K562 (cell line): ENCODE results near the gene SRP72. TPM values are rescaled to one million over a fixed set of nuclear protein-coding genes. Genes with fewer than 3 reads are reported as not detected.

Experiments used
- IRF2 ChIP-seq: sonication (generic); formaldehyde crosslinking; IDR thresholded peaks from 2 replicates; pipeline ENCODE4 v1.8.1; 2022; ENCODE audit warnings: mild to moderate bottlenecking, missing genetic modification reagents
- NBN ChIP-seq: fragments of 450-650 bp; IDR thresholded peaks from 2 replicates; pipeline ENCODE4 v1.6.1; 2016; ENCODE audit warnings: low read depth, mild to moderate bottlenecking
- NCOA2 ChIP-seq, 2 experiments: fragments of 450-650 bp; IDR thresholded peaks; 2 replicates each; pipeline ENCODE4 v1.6.1; 2018; ENCODE audit warnings: mild to moderate bottlenecking in 2 of 2, moderate library complexity in 1 of 2; ENCODE audit not compliant: partially characterized antibody in 2 of 2
- NFYB ChIP-seq: IDR thresholded peaks from 2 replicates; pipeline ENCODE4 v1.6.1; 2011; ENCODE audit warnings: mild to moderate bottlenecking, moderate library complexity; ENCODE audit not compliant: insufficient read length; ENCODE audit errors: extremely low read depth
- NONO ChIP-seq, 2 experiments: fragments of 200-400 bp in 1 of 2; fragments of 450-650 bp in 1 of 2; formaldehyde crosslinking in 1 of 2; IDR thresholded peaks; 2 replicates each; pipeline ENCODE4 v1.6.1; 2017; ENCODE audit warnings: low read depth in 2 of 2, mild to moderate bottlenecking in 2 of 2, moderate library complexity in 2 of 2, low read length in 1 of 2
- SMC3 ChIP-seq: conservative IDR thresholded peaks from 2 replicates; pipeline ENCODE4 v1.6.1; 2011; ENCODE audit warnings: low read depth, low read length, improper control_type of control experiment; ENCODE audit not compliant: insufficient read depth
- ZNF121 ChIP-seq: sonication (generic); formaldehyde crosslinking; conservative IDR thresholded peaks from 2 replicates; pipeline ENCODE4 v1.8.0; 2022; ENCODE audit warnings: missing genetic modification reagents
- polyA plus RNA-seq, 8 experiments: library from polyadenylated mRNA; depleted of rRNA in 4 of 8; stranded (reverse) in 5 of 8; unstranded in 3 of 8; fragments of >200 nt; fragmentation: Nextera tagmentation in 2 of 8; fragmentation: Illumina TruSeq in 1 of 8; extraction: Ambion mirVana in 2 of 8; extraction: Trizol in 1 of 8; gene quantifications; 2 replicates each; pipeline versions ENCODE4 v1.2.1 to v1.2.3, GENCODE V29; 2011 to 2014; ENCODE audit warnings: inconsistent platforms in 1 of 8, missing spikeins in 1 of 8
- total RNA-seq, 7 experiments: library from RNA; depleted of rRNA in 6 of 7; stranded (reverse); fragments of >200 nt in 6 of 7; fragmentation: Illumina TruSeq in 2 of 7; extraction: Trizol in 2 of 7; gene quantifications; 2 replicates each; pipeline versions ENCODE4 v1.2.1 to v1.2.3, GENCODE V29; 2011 to 2021; ENCODE audit warnings: low replicate concordance in 1 of 7
- TF ChIP-seq, protein P1 (sequence below), 2 experiments: fragments of 450-650 bp; formaldehyde crosslinking in 1 of 2; IDR thresholded peaks; 2 replicates each; pipeline versions ENCODE4 v1.4.0 to v1.6.1; 2014 to 2020; ENCODE audit warnings: mild to moderate bottlenecking in 2 of 2, borderline replicate concordance in 1 of 2, low read depth in 1 of 2
- TF ChIP-seq, protein P2 (sequence below): IDR thresholded peaks from 3 replicates; pipeline ENCODE4 v1.6.1; 2011; ENCODE audit warnings: borderline replicate concordance, mild to moderate bottlenecking, moderate library complexity; ENCODE audit not compliant: insufficient read length; ENCODE audit errors: extremely low read depth
- TF ChIP-seq, protein P3 (sequence below): fragments of 450-650 bp; formaldehyde crosslinking; conservative IDR thresholded peaks from 2 replicates; pipeline ENCODE4 v1.4.0; 2022; ENCODE audit warnings: mild to moderate bottlenecking, missing genetic modification characterization
- TF ChIP-seq, protein P4 (sequence below): fragments of 450-650 bp; IDR thresholded peaks from 2 replicates; pipeline ENCODE4 v1.6.1; 2018; ENCODE audit warnings: mild to moderate bottlenecking, low read depth; ENCODE audit not compliant: partially characterized antibody

SRP72 gene
- total and polyA plus RNA-seq, 9 of the 15 experiments (the other 6 are each of a cell fraction or from before 2014, with no cell fraction given): 124 to 341 (median 202) TPM

DNA sequence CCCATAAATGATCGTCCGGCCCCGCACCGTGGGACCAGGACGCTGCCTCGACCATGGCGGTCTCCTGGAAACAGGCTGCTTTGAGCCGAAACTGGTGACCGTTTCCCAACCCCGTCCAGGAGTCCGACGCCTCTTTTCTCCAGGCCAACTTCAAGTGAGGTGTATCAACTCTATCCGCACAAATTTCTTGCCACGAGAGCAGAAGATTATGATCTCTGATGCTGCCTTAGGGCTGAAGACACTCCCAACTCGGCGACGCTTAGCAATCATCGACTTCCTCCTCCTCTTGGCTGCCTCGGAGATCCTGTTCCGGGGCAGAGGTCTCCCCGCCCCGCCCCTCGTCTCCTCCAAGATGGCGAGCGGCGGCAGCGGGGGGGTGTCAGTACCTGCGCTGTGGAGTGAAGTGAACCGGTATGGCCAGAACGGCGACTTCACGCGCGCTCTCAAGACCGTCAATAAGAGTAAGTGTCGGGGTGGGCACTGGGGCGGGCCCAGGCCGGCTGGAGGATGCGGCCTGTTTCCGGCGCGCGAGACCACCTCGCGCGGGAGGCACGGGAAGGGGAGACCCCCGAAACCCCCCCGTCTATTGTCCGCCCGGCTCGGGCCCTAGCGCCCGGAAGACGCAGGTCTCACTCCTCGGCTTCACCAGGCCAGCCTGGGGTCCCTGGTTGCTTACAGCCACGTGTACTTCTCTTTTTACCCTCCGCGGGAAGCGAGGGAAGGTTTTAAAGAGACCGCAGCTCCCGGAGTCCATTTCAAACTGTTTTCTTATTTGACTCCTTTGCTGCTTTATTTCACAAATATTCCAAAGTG, at the start of gene SRP72 (continued):
- TF ChIP-seq, protein P1, sequence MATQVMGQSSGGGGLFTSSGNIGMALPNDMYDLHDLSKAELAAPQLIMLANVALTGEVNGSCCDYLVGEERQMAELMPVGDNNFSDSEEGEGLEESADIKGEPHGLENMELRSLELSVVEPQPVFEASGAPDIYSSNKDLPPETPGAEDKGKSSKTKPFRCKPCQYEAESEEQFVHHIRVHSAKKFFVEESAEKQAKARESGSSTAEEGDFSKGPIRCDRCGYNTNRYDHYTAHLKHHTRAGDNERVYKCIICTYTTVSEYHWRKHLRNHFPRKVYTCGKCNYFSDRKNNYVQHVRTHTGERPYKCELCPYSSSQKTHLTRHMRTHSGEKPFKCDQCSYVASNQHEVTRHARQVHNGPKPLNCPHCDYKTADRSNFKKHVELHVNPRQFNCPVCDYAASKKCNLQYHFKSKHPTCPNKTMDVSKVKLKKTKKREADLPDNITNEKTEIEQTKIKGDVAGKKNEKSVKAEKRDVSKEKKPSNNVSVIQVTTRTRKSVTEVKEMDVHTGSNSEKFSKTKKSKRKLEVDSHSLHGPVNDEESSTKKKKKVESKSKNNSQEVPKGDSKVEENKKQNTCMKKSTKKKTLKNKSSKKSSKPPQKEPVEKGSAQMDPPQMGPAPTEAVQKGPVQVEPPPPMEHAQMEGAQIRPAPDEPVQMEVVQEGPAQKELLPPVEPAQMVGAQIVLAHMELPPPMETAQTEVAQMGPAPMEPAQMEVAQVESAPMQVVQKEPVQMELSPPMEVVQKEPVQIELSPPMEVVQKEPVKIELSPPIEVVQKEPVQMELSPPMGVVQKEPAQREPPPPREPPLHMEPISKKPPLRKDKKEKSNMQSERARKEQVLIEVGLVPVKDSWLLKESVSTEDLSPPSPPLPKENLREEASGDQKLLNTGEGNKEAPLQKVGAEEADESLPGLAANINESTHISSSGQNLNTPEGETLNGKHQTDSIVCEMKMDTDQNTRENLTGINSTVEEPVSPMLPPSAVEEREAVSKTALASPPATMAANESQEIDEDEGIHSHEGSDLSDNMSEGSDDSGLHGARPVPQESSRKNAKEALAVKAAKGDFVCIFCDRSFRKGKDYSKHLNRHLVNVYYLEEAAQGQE (IDR thresholded peaks at IDR 0.05; ENCODE audit: borderline replicate concordance): no peak
- TF ChIP-seq, protein P1 (CRISPR knock-in tag; IDR thresholded peaks at IDR 0.05; ENCODE audit: low read depth): 0 out of 2 replicates have a peak, but pooled peaks have one; percentile 18
- TF ChIP-seq SMC3 (no peak), NFYB (no peak), IRF2 (no peak), NBN (peak; percentile 49; the same call in 1 of the 2 replicates), NCOA2 (IDR thresholded peaks at IDR 0.05; ENCODE audit: partially characterized antibody in 2 of 2) (no peak), NONO (IDR thresholded peaks at IDR 0.05; ENCODE audit: low read depth in 2 of 2, low read length in 1 of 2) (no peak), ZNF121 (CRISPR knock-in tag) (no peak)
- TF ChIP-seq, protein P2, sequence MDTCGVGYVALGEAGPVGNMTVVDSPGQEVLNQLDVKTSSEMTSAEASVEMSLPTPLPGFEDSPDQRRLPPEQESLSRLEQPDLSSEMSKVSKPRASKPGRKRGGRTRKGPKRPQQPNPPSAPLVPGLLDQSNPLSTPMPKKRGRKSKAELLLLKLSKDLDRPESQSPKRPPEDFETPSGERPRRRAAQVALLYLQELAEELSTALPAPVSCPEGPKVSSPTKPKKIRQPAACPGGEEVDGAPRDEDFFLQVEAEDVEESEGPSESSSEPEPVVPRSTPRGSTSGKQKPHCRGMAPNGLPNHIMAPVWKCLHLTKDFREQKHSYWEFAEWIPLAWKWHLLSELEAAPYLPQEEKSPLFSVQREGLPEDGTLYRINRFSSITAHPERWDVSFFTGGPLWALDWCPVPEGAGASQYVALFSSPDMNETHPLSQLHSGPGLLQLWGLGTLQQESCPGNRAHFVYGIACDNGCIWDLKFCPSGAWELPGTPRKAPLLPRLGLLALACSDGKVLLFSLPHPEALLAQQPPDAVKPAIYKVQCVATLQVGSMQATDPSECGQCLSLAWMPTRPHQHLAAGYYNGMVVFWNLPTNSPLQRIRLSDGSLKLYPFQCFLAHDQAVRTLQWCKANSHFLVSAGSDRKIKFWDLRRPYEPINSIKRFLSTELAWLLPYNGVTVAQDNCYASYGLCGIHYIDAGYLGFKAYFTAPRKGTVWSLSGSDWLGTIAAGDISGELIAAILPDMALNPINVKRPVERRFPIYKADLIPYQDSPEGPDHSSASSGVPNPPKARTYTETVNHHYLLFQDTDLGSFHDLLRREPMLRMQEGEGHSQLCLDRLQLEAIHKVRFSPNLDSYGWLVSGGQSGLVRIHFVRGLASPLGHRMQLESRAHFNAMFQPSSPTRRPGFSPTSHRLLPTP: no peak
- TF ChIP-seq, protein P3, sequence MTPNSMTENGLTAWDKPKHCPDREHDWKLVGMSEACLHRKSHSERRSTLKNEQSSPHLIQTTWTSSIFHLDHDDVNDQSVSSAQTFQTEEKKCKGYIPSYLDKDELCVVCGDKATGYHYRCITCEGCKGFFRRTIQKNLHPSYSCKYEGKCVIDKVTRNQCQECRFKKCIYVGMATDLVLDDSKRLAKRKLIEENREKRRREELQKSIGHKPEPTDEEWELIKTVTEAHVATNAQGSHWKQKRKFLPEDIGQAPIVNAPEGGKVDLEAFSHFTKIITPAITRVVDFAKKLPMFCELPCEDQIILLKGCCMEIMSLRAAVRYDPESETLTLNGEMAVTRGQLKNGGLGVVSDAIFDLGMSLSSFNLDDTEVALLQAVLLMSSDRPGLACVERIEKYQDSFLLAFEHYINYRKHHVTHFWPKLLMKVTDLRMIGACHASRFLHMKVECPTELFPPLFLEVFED (CRISPR knock-in tag): no peak
- TF ChIP-seq, protein P4, sequence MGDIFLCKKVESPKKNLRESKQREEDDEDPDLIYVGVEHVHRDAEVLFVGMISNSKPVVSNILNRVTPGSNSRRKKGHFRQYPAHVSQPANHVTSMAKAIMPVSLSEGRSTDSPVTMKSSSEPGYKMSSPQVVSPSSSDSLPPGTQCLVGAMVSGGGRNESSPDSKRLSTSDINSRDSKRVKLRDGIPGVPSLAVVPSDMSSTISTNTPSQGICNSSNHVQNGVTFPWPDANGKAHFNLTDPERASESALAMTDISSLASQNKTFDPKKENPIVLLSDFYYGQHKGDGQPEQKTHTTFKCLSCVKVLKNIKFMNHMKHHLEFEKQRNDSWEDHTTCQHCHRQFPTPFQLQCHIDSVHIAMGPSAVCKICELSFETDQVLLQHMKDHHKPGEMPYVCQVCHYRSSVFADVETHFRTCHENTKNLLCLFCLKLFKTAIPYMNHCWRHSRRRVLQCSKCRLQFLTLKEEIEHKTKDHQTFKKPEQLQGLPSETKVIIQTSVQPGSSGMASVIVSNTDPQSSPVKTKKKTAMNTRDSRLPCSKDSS: no peak
